ENCODE results near the gene GPR18.

- TF ChIP-seq CTCF (IDR thresholded peaks at IDR 0.05) (no peak), ZFX (IDR thresholded peaks at IDR 0.05; ENCODE audit: borderline replicate concordance) (no peak)
These were observed 49.6 kb upstream of the GPR18 start for GRCh38 chr13:99307648-99308339.
